ENCODE results near the gene UQCRQ. TPM values are rescaled to one million over a fixed set of nuclear protein-coding genes. Genes with fewer than 3 reads are reported as not detected.

The UQCRQ gene
- total RNA-seq, 2 experiments from 2014 or later: 677 to 784 TPM

DNA sequence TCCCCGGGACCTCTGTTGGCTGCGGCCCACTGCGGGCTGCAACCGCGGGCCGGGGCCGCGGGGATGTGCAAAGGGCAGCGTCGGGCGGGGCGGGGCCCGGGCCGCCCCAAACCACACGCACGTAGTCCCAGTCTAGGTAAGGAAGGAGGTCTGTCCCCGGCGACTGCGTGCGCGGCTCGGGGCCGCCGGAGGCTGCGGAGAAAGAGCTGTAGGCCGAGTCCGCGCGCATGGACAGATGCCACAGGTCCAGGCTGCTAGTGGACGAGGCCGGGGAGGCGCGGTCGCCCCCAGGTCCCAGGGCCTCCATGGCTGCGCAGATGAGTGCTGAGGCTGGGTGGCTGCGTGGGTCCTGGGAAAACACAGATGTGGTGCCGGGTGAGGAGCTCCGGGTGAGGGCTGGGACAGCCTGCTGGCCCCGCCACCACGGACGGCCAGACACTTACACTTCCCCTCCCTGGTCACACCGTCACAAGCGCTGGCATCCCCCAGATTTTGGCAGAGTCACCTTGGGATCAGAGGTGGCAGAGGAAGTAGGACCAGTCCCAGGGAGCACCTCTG is 40.5 kb upstream of the UQCRQ start:
- intact Hi-C loops (cut with micrococcal nuclease): no loop called here
- no peaks in the 10 kb centered on the region for H3K36me3 Mint-ChIP-seq (ENCODE audit: low read depth)
- H3K9me3 Mint-ChIP-seq: no peaks in the 10 kb centered on the region
- no peak overlapping the region for H3K4me3 Mint-ChIP-seq
- no peak for DNase-seq
- peaks cover 59% of the 10 kb centered on the region for H3K27me3 Mint-ChIP-seq (ENCODE audit: low read depth)
- no peak overlapping the region for H3K27ac Mint-ChIP-seq
- peaks cover 3% of the 10 kb centered on the region for H3K4me1 Mint-ChIP-seq (ENCODE audit: low read depth)
- CTCF ChIA-PET: interaction anchor here (0.8 to 1.5 kb wide), 2 partner anchors 41 to 299 kb away, joined by 3 to 4 read pairs; partner anchors contain the start of genes GDF9 and UQCRQ

DNA sequence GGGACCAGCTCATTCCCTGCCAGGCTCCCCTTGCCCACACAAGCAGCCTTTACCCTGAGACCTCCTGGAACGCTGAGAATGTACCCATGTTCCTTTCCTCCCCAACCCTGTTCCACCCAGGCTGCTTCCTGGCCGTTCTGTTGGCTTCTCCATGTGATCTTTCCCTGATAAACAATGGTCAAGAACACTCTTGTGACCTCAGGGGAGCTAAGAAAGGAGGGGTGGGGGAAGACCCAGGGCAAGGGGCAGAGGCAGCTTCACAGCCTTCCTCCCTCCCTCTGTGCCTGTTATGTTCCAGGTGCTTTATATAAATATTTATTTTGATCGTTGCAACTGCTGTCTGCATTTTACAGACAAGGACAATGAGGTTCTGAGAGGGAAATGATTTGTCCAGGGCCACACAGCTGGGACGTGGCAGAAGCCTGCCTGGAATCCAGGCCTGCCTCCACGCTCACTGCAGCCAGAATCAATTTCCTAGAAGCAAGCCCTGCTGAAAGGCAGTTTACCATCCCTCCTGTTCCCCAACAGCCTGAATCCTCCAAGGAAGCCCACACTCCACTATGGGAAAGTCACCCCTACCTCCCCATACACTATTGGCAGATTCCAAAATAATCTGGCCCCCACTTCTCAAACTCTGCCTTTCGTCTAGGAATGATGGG is 39.9 kb upstream of the UQCRQ start:
- Mint-ChIP-seq H3K4me1 (ENCODE audit: low read depth) (peaks cover 4% of the 10 kb centered on the region), H3K36me3 (ENCODE audit: low read depth) (no peaks in the 10 kb centered on the region), H3K9me3 (no peaks in the 10 kb centered on the region), H3K27ac (no peak overlapping the region), H3K27me3 (ENCODE audit: low read depth) (peaks cover 64% of the 10 kb centered on the region), H3K4me3 (no peak overlapping the region)
- intact Hi-C loops (cut with micrococcal nuclease): no loop called here
- CTCF ChIA-PET: interaction anchor here (0.8 to 2.6 kb wide), 3 partner anchors 40 to 300 kb away, joined by 3 to 12 read pairs (median 4); partner anchors contain the start of genes GDF9 and UQCRQ
- DNase-seq: no peak

DNA sequence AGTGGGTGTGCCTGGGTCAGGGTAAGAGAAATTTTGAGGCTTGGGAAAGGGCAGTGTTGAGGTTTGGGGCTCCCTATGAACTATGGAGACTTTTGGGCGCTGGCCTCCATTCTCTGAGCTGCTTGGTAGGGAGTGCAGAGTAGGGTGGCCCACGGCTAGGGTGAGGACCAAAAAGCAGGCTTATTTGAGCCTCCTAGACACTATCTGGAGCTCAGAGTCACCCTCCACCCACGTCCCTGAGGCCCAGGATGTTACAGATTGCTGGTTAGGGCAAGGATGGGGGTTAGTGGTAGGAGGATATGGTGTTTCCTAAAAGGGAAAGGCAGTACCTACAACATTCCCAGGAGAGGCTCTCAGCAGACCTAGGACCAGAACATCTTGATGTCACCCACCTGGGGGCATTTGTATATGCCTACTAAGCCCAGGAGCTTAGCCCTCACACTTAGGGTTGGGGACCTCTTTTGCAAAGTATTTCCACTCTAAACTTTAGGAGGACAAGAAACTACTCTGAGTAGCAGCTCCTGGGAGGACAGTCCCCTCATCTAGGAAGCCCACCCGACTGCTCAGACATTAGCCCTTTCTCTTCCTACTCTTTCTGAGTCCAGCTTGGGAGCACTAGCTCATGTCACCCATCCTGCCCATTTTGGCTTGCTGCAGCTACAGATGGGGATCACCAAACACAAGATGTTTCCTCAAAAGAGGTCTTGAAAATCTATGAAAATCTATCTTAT is 38.3 kb upstream of the UQCRQ start:
- Mint-ChIP-seq H3K27me3 (ENCODE audit: low read depth) (peaks cover 65% of the 10 kb centered on the region), H3K4me3 (no peak overlapping the region)
- intact Hi-C loops (cut with micrococcal nuclease): no loop called here

DNA sequence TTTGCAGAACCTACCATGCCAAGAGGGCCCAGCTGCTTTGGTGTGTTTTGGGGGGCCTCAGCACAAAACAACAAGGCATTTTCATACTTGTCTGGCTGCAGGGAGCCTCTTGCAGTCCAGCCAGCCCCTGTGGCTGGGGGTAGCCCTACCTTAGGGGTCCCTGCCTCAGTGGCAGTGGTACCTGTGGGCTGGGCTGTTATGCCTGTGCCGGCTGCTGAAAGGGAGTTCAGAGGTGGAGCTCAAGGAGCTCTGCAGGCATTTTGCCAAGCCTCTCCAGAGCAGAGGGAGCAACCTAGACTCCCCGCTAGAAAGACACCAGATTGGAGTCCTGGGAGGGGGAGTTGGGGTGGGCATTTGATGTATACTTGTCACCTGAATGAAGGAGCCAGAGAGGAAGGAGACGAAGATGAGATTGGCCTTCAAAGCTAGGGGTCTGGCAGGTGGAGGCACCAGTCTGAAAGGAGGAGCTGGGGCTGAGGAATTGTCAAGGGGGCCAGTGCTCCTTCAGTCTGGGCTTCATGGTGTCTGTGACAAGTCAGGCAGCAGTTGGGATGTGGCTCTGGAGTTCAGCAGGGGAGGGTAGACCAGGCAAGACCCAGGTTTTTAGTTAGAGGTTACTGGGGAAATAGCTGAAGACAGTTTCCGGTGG is 37.5 kb upstream of the UQCRQ start:
- DNase-seq: no peak
- intact Hi-C loops (cut with micrococcal nuclease): no loop called here
- H3K4me3 Mint-ChIP-seq: peak overlapping the region; percentile 23
- H3K27ac Mint-ChIP-seq: no peak overlapping the region
- no peaks in the 10 kb centered on the region for H3K36me3 Mint-ChIP-seq (ENCODE audit: low read depth)
- CTCF ChIA-PET: interaction anchor here (0.5 to 4.6 kb wide), 14 partner anchors 9 to 328 kb away, joined by 3 to 45 read pairs (median 3); partner anchors contain the start of genes GDF9, SOWAHA and UQCRQ
- H3K27me3 Mint-ChIP-seq (ENCODE audit: low read depth): peaks cover 58% of the 10 kb centered on the region
- H3K4me1 Mint-ChIP-seq (ENCODE audit: low read depth): peaks cover 4% of the 10 kb centered on the region
- H3K9me3 Mint-ChIP-seq: no peaks in the 10 kb centered on the region

More for the DNA sequence above, 38.3 kb upstream of the UQCRQ start:
- CTCF ChIA-PET: interaction anchor here (0.5 to 4.6 kb wide), 9 partner anchors 9 to 327 kb away, joined by 3 to 45 read pairs (median 3); partner anchors contain the start of genes GDF9 and UQCRQ
- Mint-ChIP-seq H3K9me3 (no peaks in the 10 kb centered on the region), H3K4me1 (ENCODE audit: low read depth) (peaks cover 4% of the 10 kb centered on the region), H3K36me3 (ENCODE audit: low read depth) (no peaks in the 10 kb centered on the region), H3K27ac (no peak overlapping the region)
- no peak for DNase-seq

DNA sequence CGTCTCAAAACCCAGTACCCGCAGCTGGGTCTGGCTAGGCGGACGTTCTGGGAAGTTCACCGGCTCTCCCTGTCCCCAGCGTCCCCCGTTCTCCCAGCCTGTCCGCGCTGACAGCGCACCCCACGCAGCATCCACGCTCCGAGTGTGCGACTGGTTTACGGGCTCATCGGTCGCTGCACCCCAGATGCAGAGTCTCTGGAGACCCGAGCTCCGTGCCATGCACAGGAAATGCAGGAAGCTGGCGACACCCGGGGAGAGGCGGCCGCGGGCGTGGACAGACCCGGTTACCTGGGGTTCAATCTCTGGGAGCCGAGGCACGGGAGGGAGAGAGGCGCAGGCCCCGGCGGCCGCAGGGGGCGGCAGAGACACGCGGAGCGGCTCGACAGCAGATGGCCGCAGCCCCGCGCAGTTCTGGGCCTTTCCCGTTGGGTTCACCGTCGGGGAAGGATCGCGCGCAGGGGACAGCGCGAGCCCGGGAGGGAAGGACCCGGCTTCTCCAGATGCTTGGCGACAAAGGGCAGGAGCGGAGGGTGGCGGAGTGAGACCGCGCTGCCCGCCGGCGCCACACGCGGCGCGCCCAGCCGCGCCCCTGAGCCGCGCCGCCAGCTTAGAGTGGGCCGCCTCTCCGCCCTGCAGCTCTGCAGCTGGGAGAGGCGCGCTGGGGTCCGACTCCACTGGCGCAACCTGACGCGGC is 36.6 kb upstream of the UQCRQ start:
- H3K9me3 Mint-ChIP-seq: no peaks in the 10 kb centered on the region
- CTCF ChIA-PET: interaction anchor here (0.7 to 4.6 kb wide), 10 partner anchors 10 to 234 kb away, joined by 3 to 45 read pairs (median 4); partner anchors contain the start of gene SOWAHA
- H3K27ac Mint-ChIP-seq: no peak overlapping the region
- H3K36me3 Mint-ChIP-seq (ENCODE audit: low read depth): no peaks in the 10 kb centered on the region
- H3K27me3 Mint-ChIP-seq (ENCODE audit: low read depth): peaks cover 50% of the 10 kb centered on the region
- peaks cover 4% of the 10 kb centered on the region for H3K4me1 Mint-ChIP-seq (ENCODE audit: low read depth)
- H3K4me3 Mint-ChIP-seq: peak overlapping the region; percentile 79
- DNase-seq: peak; percentile 79
- intact Hi-C loops (cut with micrococcal nuclease): loop anchor here (1.0 kb wide), 3 partner anchors 36 to 222 kb away; partner anchors contain the start of genes GDF9, HSPA4 and UQCRQ

DNA sequence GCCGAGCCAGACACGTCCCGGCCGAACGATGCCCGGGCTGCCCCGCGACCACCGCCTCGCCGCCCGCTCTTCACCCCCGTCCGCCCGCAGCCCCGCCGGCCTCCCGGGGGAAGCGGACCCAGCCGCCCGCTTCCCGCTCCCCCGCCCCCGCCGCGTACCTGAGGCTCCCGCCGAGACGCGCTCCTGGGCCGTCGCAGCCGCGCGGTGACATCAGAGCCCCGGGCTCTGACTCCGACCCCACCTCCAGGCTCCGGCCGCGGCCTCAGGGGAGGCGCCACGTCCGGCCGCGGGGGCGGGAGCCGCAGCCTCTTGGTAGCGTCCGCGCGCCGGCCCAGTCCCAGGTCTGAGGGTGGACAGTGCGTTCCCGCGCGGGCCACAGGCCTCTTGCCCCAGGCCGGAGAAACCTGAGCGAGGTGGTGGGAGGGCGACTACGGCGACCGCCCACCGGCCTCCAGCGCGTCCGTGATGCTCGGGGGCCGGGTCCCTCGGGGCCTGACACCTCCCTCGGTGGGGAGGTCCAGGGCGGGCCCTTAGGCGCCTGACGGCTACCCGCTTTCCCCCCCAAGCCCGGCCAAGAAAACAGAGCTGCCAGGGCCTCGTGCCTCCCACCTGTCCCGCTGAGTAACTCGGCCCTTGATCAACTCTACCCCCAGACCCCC is 35.9 kb upstream of the UQCRQ start, which contains the start of gene SHROOM1:
SHROOM1 (minus strand) TSS at position 212 of the 659 bp plus-strand sequence. CDS start 4,507 bp downstream, outside the sequence.
- H3K27ac Mint-ChIP-seq: no peak within 1 kb of the TSS
- intact Hi-C loops (cut with micrococcal nuclease): loop anchor here (1.0 kb wide), 3 partner anchors 36 to 222 kb away; partner anchors contain the start of genes GDF9, HSPA4 and UQCRQ
- peaks cover 4% of the 10 kb centered on the region for H3K4me1 Mint-ChIP-seq (ENCODE audit: low read depth)
- H3K4me3 Mint-ChIP-seq: peak within 1 kb of the TSS; percentile 79
- no peaks in the 10 kb centered on the region for H3K9me3 Mint-ChIP-seq
- peaks cover 48% of the 10 kb centered on the region for H3K27me3 Mint-ChIP-seq (ENCODE audit: low read depth)
- DNase-seq: no peak
- CTCF ChIA-PET: interaction anchor here (0.8 to 4.6 kb wide), 5 partner anchors 11 to 53 kb away, joined by 3 to 45 read pairs (median 5); no protein-coding TSS in a partner anchor
- no peaks in the 10 kb centered on the region for H3K36me3 Mint-ChIP-seq (ENCODE audit: low read depth)

DNA sequence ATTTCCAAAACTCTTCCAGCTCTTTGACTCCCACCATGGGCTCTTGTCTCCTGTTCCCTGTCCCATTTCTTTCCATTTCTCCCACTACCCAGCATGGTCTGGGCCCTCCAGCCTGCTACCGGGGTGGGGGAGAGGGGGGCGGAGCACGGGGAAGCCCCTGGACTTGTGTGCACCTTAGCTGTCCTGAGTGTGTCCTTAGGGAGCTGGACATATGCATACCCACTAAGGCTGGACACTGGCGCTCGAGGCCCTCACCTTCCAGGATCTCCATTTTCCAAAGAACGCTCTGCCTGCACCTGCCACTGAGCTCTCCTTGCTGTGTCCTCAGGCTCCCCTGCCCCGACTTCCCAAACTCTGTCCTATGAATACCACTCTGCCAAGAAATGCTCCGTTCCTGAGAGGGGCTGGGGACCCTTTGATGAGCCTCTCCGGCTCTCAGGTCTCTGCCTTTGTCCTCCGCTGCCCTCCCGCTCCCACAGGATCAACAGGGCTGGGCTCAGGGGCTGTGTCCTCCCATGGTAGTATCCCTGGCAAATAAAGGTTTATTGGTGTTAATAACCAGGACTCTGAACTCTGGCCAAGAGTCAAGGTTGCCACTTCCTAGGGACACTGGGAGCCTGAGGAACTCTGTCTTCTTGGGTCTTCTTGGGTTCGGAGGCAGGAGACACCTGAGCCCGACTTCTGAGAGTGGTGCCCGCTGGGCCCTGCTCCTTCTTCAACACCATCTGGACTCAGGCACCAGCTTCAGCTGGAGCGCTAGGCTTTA is 35.2 kb upstream of the UQCRQ start:
- Mint-ChIP-seq H3K4me3 (peak overlapping the region; percentile 62), H3K4me1 (ENCODE audit: low read depth) (peaks cover 4% of the 10 kb centered on the region), H3K27me3 (ENCODE audit: low read depth) (peaks cover 43% of the 10 kb centered on the region), H3K9me3 (no peaks in the 10 kb centered on the region), H3K27ac (no peak overlapping the region), H3K36me3 (ENCODE audit: low read depth) (no peaks in the 10 kb centered on the region)
- CTCF ChIA-PET: interaction anchor here (1.1 to 4.6 kb wide), 3 partner anchors 12 to 53 kb away, joined by 3 to 45 read pairs (median 4); no protein-coding TSS in a partner anchor
- intact Hi-C loops (cut with micrococcal nuclease): no loop called here
- DNase-seq: no peak

DNA sequence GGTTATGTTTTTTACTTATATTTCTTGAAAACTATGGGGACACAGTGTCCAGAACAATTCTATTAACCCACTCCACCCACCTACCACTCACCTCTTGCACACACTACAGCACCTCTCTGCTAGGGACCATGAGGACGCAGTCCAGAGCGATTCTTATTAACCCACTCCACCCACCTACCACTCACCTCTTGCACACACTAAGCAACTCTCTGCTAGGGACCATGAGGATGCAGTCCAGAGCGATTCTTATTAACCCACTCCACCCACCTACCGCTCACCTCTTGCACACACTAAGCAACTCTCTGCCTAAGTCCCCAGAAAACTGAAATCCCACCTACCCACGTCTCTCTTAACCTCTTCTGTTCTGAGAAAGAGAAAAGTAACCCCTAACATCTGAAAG is 33.8 kb upstream of the UQCRQ start:
- Mint-ChIP-seq H3K4me3 (no peak overlapping the region), H3K27ac (no peak overlapping the region)
- CTCF ChIA-PET: interaction anchor here (1.0 to 4.6 kb wide), 2 partner anchors 13 to 121 kb away, joined by 5 to 45 read pairs; no protein-coding TSS in a partner anchor

DNA sequence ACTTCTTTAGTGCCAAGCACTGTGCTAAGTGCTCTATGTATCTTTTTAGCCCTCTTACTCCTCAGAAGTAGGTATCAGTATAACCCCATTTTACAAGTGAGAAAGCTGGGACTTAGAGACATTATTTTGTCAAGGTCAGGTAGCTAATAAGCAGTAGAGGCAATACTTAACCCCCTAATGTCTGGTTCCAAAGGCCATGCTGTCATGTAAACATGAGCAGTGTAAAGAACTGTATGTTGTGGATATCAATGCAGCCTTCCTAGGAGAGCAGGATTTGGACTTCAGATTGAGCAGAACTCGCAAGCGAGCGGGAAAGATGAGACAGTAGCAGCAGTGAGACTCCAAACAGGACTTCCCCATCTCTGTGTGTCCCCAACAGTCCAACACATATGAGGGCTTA is 32.4 kb upstream of the UQCRQ start:
- H3K4me3 Mint-ChIP-seq: no peak overlapping the region
- intact Hi-C loops (cut with micrococcal nuclease): no loop called here
- H3K36me3 Mint-ChIP-seq (ENCODE audit: low read depth): no peaks in the 10 kb centered on the region
- H3K27me3 Mint-ChIP-seq (ENCODE audit: low read depth): peaks cover 19% of the 10 kb centered on the region
- no peak overlapping the region for H3K27ac Mint-ChIP-seq
- H3K9me3 Mint-ChIP-seq: no peaks in the 10 kb centered on the region
- DNase-seq: no peak
- CTCF ChIA-PET: interaction anchor here (1.5 kb wide), 1 partner anchor 10 kb away, joined by 8 read pairs; no protein-coding TSS in a partner anchor
- peaks cover 4% of the 10 kb centered on the region for H3K4me1 Mint-ChIP-seq (ENCODE audit: low read depth)

More for the DNA sequence above, 33.8 kb upstream of the UQCRQ start:
- H3K36me3 Mint-ChIP-seq (ENCODE audit: low read depth): no peaks in the 10 kb centered on the region
- H3K4me1 Mint-ChIP-seq (ENCODE audit: low read depth): peaks cover 4% of the 10 kb centered on the region
- intact Hi-C loops (cut with micrococcal nuclease): no loop called here
- H3K27me3 Mint-ChIP-seq (ENCODE audit: low read depth): peaks cover 31% of the 10 kb centered on the region
- H3K9me3 Mint-ChIP-seq: no peaks in the 10 kb centered on the region
- no peak for DNase-seq

DNA sequence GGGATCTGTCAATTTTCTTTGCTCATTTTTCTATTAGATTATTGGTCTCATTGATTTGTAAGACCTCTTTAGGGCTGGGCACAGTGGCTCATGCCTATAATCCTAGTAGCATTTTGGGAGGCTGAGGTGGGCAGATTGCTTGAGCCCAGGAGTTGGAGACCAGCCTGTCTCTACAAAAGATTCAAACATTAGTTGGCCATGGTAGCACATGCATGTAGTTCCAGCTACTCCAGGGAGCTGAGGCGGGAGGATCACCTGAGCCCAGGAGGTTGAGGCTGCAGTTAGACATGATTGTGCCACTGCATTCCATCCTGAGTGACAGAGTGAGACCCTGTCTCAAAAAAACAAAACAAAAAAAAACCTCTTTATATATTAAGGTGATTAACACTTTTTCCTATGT is 29.6 kb upstream of the UQCRQ start:
- Mint-ChIP-seq H3K27me3 (ENCODE audit: low read depth) (peaks cover 3% of the 10 kb centered on the region), H3K36me3 (ENCODE audit: low read depth) (no peaks in the 10 kb centered on the region), H3K27ac (no peak overlapping the region), H3K9me3 (no peaks in the 10 kb centered on the region), H3K4me1 (ENCODE audit: low read depth) (no peaks in the 10 kb centered on the region), H3K4me3 (no peak overlapping the region)
- CTCF ChIA-PET: interaction anchor here (1.7 kb wide), 1 partner anchor 17 kb away, joined by 6 read pairs; no protein-coding TSS in a partner anchor
- intact Hi-C loops (cut with micrococcal nuclease): no loop called here
- no peak for DNase-seq

All from activated naive CD4-positive, alpha-beta T cell treated with anti-CD3 and anti-CD28 coated beads for 36 hours (primary cell).